Fibroblast of upper back skin (primary cell): ENCODE measurements around the gene ZMYM4.
"Not testable (repeated sequence)": the region's sequence is repeated elsewhere in the genome, so short reads cannot be mapped to it uniquely, and the experiment has no call there.

Experiments used
- DNase-seq: peaks from one replicate; pipeline ENCODE4 v3.0.0-alpha.2; 2013

ZMYM4 gene

DNA sequence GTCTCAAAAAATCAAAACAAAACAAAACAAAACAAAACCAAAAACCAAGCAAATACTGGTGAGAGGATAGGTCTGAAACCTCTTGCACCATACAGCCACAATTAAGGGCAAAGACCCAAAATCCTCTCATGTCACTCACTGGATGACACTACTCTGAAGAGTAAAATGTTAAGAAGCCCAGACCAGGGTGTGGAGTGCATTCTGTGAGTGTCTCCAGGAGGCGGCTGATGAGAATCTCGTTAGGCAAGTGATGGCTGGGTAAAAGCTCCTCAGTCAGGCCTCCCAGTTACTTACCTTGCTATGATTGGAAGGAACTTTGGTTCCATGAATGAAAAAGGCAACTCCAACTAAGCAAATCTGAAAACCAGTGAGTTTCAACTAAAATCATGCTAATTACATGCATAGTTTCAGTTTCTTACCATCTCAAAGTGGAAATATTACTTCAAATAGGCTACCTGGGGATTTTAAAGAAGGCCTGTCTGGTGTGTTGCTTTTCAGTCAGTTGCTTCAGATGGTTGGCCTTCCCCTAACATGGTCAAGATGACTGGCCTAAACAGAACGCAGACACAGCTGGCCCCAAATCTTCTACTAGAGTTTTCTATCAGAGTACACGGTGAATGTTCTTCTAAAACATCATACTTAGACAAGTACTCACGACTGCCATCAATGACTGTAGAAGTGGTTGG is 193.6 kb downstream of the ZMYM4 start:
- no peak for DNase-seq

DNA sequence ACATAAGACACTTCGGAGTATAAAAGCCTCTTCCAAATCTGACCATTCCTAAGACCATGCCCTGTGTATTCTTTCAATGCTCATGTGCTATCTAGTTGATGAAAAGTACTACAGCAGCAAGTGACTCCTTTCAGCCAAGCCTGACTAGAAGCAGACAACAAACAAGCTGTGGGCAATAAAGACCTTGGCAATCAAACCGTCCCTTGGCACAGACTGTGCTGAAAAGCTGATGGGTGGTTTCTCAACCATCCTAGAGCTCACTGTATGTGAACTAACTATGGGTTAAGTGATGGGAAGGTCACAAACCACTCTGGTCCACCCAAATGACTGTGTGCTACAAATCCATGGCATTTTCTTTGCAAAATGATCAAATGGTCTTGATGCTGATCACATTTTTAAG is 194.7 kb downstream of the ZMYM4 start:
- no peak for DNase-seq

DNA sequence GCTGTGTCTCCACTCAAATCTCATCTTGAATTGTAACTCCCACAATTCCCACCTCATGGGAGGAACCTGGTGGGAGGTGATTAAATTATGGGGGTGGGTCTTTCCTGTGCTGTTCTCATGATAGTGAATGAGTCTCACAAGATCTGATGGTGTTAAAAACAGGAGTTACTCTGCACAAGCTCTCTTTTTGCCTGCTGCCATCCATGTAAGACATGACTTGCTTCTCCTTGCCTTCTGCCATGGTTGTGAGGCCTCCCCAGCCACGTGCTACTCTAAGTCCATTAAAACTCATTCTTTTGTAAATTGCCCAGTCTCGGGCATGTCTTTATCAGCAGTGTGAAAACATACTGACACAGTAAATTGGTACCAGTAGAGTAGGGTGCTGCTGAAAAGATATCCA is 195.2 kb downstream of the ZMYM4 start:
- DNase-seq: not testable (repeated sequence)

DNA sequence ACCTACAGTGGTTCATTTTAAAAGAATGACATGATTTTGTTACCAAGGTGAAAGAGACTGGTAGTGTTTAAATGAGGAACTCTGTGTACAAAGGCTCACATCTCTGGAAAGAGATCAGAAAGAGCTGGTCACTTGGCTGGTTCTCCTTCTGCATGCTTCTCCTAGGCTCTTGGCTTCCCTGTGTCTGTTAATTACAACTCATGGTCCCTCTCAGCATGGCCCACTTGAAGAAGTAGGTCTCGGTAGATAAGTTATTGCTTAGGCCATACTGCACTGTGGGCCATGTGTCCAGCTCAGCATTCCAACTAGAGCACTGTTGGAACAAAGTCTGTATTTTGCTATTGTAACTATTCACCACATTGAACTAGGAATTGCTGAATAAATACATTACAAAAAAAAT is 197.6 kb downstream of the ZMYM4 start:
- DNase-seq: no peak

DNA sequence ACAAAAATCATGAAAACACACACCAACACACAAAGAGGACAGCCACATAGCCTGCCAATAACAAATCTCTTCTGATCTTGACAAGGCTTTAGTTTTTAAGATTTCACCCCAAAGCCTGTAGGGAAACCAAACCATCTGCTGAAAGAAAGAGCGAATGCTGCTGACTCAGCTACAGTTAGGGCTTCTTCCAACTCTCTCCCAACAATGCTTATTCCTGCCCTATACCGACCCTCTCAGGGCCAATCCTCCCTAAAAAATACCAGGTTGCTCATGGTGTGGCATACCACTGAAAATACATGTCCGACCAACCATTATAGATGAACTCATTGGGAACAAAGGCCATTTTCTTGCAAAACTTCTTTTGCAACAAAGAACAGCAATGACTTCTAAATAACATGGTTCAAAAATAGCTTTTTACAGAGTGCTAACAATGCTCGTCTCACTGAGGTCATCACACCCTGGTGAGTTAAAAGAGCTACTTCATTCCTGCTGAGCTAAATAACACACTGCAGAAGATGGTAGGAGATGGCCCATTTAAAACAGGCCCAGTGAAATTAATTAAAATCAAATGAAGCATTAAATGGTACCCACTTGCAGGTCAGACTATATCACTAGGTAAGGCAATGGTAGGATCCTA is 202.6 kb downstream of the ZMYM4 start:
- DNase-seq: no peak
